Activated gamma-delta T cell treated with anti-CD3 and anti-CD28 coated beads, Interleukin-2, amount 50 U/mL, for 16 hours (primary cell): ENCODE results near the gene TRAM2.

Experiments used
- DNase-seq: peaks from one replicate; pipeline ENCODE4 v3.0.0-alpha.2; 2020; ENCODE audit warnings: low read depth

The TRAM2 gene

DNA sequence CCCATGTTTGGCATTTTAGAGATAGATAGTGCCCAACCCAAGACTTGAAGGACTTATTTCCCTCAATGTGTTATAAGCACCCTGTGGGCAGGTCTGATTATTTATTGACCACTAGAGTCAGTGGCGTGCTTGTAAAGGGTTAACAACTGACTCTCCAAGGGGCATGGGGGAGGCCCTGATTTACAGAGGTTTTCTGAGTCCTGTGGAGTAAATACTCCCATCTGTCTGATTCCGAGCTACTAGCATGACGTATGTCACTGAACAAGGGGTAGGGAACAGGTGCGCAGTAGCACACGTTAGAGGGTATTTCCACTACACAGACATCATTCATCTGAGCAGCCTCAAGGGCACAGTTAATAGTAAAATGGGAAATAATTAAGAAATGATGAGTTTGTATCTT is 17.4 kb upstream of the TRAM2 start:
- DNase-seq = no peak

- no peak for DNase-seq
Observed at GRCh38 chr6:52591832-52592231, 15.0 kb upstream of the TRAM2 start.

GRCh38 chr6:52590152-52590891 is 13.5 kb upstream of the TRAM2 start:
- DNase-seq = no peak

DNA sequence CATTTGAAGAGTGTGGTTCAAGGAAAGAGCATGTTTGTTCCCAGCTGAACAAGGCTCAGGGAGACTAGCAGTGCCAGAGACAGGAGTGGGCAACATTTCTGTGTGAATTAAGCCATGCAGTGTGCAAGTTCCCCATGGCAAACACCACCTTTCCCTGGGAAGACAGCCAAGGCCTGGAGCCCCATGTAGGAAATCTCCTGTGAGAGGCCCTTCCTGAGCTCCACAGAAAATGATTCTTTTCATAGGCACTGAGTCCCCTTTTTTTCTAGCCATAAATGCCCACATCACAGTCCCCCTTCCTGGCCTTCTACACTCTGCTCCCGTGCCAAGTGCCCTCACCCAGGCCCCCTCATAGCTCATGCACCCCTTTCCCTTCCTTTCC is 11.8 kb upstream of the TRAM2 start:
- DNase-seq = no peak

DNA sequence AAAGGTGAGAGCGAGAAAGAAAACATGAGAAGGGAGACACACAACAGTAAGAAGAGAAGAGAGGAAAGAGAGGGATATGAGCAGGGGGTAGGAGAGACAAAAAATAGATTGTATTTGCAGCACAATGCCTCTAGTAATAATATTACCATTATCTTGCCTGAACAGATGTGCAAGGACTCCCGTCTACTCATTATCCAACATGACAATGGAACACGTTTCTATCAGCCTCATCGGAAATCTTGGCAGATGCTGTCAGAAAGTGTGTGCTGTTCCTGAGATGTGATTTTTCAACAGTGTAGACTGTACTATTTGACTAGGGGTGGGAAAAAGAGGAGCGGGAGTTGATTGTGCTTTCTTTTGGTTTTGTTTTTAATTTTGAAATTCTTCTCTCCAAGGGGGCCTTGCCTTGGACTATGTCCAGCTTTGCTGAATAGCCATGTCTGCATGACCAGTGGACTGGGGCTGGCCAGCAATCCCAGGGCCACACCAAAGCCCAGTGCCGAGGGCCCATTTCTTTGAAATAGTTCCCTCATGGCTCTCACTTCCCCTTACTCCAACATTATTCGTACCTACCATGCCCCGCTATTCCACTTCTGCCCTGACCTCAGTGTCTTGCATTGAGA is 11.3 kb upstream of the TRAM2 start:
- no peak for DNase-seq

GRCh38 chr6:52587001-52587400 is 10.1 kb upstream of the TRAM2 start:
- DNase-seq = no peak

GRCh38 chr6:52584203-52584602 is 7.3 kb upstream of the TRAM2 start:
- no peak for DNase-seq

- no peak for DNase-seq
Observed at GRCh38 chr6:52582996-52583395, 6.1 kb upstream of the TRAM2 start.

DNA sequence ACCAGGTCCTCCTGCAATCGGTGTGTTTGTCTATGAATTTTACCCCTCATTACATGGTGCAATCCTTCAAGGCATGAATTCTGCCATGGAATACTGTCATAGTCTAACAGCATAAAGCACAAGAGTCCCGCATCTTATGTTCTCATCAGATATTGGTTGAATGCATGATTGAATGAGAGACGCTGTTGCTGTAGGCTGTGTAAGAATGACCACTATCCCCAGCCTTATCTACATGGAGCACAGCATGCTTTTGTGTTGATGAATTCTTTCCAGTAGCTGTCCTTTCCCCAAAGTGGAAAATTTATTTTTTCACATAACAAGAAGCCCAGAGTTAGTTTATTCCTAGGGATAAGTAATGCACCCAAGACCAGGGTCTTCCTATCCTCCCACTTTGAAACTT is 5.6 kb upstream of the TRAM2 start:
- no peak for DNase-seq

- no peak for DNase-seq
Observed at GRCh38 chr6:52580905-52581304, 4.0 kb upstream of the TRAM2 start.

DNA sequence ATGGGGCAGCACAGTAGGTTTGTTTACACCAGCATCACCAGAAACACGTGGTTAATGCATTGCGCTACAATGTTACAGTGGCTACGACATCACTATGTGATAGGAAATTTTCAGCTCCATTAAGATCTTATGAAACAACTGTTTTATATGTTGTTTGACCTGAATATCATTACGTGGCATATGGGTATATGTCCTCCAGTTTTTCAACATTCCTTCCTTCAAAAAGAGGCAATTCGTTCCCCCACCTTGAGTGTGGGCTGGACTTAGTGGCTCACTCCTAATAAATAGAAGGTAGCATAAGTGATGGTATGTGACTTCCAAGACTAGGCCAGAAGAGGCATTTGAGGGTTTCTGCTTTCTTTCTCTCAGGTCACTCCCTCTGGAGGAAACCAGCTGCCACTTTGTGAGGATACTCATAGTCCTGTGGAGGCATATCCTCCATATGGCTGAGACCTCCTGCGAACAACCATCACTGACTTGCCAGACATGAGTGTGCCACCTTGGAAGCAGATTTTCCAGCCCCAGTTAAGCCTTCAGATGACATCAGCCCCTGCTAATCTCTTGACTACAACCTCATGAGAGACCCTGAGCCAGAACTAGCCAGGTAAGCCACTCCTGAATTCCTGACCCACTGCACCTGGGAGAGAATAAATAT is 2.3 kb upstream of the TRAM2 start:
- DNase-seq = no peak

DNA sequence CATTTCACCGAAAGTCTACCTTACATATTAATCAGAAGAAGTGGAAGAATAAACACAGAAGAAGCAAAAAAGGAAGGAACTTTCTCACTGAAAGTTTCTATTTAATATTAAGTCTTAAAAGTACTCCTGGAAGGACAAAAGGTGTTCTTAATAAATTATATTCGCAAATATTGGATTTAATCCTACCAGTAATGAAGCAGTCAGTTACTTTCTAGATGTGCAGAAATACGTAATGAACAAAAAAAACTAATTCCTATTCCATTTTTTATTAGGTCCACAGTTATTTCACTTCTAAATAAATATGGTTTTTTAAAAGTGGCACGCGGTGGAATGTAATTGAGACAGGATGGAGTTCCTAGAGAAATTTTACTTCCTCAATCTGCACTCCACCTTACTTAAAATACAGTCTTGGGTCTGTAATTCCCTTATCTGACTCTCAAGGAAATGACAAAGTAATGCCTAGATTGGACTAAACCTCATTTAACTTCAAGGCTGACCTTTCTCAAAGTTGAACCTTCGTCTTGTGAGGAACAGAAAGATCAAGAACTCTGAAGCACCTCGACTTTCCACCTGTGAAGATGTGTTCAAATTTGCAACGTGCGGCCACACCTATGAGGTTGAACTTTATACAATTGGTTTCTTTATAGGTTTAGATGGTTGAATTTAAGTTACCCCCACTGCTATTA is 1.1 kb upstream of the TRAM2 start:
- DNase-seq = no peak

DNA sequence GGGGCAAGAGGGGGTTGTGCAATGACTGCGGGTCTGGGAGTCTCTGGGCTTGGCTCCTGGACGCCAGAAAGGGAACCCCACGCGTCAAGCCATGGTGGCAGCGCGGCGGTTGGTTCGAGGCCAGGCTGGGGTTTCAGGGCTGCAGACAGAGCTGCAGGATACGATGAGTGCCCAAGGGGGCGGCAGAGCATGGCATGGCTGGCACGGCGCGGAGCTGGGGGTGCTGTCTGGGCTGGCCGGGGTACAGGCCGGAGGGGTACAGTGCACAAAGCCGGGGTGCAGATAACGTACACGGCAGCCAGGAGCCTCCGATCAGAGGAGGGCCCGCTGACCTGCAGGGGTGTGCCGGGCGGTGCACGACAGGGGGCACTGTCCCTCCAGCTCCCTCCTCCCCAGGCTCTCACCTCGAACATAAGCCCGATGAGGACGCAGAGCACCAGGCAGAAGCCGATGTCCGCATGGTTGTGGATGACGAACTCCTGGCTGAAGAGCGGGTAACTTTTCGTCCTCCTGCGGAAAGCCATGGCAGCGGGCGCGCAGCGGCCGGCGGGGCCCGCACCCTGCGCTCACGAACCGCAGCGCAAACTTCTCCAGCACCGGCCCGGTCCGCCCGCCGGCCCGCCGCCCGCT is 353 bp downstream of the TRAM2 start:
- DNase-seq = peak; percentile 29

DNA sequence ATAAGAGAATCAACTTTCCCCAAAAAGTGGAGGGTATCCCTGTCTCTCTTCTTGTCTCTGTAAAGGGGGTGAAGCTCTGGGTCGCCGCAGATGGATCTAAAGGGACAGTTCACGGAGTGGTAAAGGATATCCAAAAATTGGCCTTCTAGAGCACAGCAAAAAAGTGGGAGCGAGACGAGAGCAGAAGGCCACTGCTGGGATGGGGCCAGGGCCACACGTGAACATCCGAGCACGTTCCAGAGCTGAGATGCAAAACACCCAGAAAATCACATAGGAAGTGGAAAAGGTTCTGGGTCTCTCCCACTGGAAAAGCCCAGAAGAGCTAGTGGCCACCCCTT is 837 bp downstream of the TRAM2 start:
- DNase-seq = no peak

- no peak for DNase-seq
Observed at GRCh38 chr6:52575502-52575892, 1.4 kb downstream of the TRAM2 start.

DNA sequence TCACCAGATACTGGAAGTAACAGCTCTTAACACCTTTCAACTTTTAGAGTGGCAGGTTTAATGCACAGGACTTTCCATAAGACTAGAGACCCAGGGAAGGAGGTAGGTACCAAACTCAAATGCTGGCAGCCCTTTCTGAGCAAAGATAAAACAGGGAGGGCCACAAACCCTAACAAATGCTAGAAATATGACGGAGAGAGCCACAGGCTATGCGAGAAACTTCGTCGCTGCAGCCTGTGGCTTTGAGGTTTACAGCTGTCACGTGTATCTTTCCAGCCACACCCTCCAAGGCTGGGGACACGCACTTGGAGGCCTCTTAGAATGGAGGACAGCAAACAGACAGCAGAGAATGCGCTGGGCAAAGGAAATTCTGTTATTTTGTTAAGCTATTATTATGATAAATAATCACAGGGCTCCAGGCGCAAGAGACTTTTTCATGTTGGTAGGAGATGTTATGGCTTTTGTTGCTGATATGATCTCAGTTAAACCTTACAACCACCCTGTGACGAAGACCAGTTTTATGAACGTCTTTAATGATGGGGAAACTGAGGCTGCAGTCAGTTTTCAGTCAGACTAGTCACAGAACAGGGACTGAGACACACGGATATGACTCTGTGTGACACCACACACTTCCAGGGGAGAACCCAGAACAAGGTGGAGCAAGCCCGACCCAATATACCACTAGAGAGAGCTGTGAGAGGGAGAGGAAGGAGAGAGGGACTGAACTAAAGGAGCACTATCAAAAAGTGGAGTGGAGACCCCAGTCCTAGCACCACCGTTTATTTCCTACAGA is 2.0 kb downstream of the TRAM2 start:
- DNase-seq = peak; percentile 37

GRCh38 chr6:52573295-52573694 is 3.6 kb downstream of the TRAM2 start:
- no peak for DNase-seq

GRCh38 chr6:52572536-52572935 is 4.3 kb downstream of the TRAM2 start:
- no peak for DNase-seq

DNA sequence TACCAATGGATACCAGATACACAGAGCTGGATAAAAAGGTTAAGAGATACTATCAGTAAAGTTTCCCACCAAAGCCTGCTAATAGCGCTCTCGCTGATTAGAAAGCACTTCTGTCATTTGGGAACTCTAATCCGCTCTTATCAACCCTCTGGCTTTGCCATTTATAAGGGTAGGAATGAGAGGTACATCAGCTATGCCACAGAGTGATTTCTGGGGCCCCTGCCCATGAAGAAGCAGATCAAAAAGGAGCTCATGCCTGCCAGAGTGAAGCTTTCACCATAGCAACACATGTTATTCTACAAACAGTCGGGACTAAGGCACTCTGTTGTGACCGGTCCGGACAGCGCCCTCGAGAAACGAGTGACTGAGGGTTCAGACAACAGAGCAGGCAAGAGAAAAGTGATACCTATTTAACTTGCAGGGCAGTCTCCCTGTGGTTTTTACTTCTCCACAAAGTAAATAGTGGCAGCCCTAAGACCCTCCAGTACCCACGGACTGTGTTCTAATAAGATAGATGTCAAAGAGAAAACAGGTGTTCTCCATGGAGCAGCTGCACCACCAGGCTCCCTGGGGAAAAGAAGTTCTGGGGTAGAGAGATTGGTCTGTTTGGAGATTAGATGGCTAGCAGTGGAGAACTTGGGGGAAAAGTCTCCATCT is 5.6 kb downstream of the TRAM2 start:
- DNase-seq = no peak

GRCh38 chr6:52570291-52570700 is 6.6 kb downstream of the TRAM2 start:
- no peak for DNase-seq

GRCh38 chr6:52568320-52568719 is 8.5 kb downstream of the TRAM2 start:
- no peak for DNase-seq
